Limb (tissue), 2 donors: ENCODE data around the gene ARHGEF33.

Experiments used
- DNase-seq, 2 donors: peaks; one replicate each; pipeline ENCODE4 v3.0.0-alpha.2; 2016; ENCODE audit errors: extremely low spot score in 2 of 2

ARHGEF33 gene

GRCh38 chr2:38889575-38889974 is at the start of gene ARHGEF33:
Gene ARHGEF33 (plus strand): TSS chr2:38889875. CDS start chr2:38919448, 29,573 bp downstream.
- DNase-seq = no peak

- no peak for DNase-seq
Measured at GRCh38 chr2:38850045-38850444, 39.6 kb upstream of the ARHGEF33 start.

GRCh38 chr2:38856165-38856564 is 33.5 kb upstream of the ARHGEF33 start:
- no peak for DNase-seq

- DNase-seq = no peak
Measured at GRCh38 chr2:38862476-38862875, 27.2 kb upstream of the ARHGEF33 start.

GRCh38 chr2:38863061-38863695 is 26.5 kb upstream of the ARHGEF33 start:
- DNase-seq = no peak

- no peak for DNase-seq
Measured at GRCh38 chr2:38866773-38867443, 22.8 kb upstream of the ARHGEF33 start.

GRCh38 chr2:38871432-38871831 is 18.2 kb upstream of the ARHGEF33 start:
- no peak for DNase-seq

GRCh38 chr2:38873763-38874162 is 15.9 kb upstream of the ARHGEF33 start:
- no peak for DNase-seq

- DNase-seq = no peak
Measured at GRCh38 chr2:38875227-38875575, 14.5 kb upstream of the ARHGEF33 start.

GRCh38 chr2:38875576-38876367 is 13.9 kb upstream of the ARHGEF33 start, which contains the start of the genes DHX57 and MORN2:
Gene DHX57 (minus strand): TSS chr2:38875934. CDS start chr2:38868405, 7,529 bp downstream.
Gene MORN2 (plus strand): TSS chr2:38875976.
- DNase-seq = peak; percentile 90 to 93

GRCh38 chr2:38876407-38876806 is 13.3 kb upstream of the ARHGEF33 start:
- DNase-seq = no peak

GRCh38 chr2:38886063-38886462 is 3.6 kb upstream of the ARHGEF33 start:
- no peak for DNase-seq

GRCh38 chr2:38887347-38887746 is 2.3 kb upstream of the ARHGEF33 start:
- no peak for DNase-seq

GRCh38 chr2:38887902-38888554 is 1.6 kb upstream of the ARHGEF33 start:
- no peak for DNase-seq

GRCh38 chr2:38889045-38889444 is 630 bp upstream of the ARHGEF33 start:
- no peak for DNase-seq

GRCh38 chr2:38892819-38893218 is 3.1 kb downstream of the ARHGEF33 start:
- no peak for DNase-seq

- DNase-seq = no peak
Measured at GRCh38 chr2:38898256-38898655, 8.6 kb downstream of the ARHGEF33 start.

- no peak for DNase-seq
Measured at GRCh38 chr2:38900726-38901125, 11.1 kb downstream of the ARHGEF33 start.

- no peak for DNase-seq
Measured at GRCh38 chr2:38905251-38905650, 15.6 kb downstream of the ARHGEF33 start.

GRCh38 chr2:38907242-38907641 is 17.6 kb downstream of the ARHGEF33 start:
- DNase-seq = no peak

- DNase-seq = no peak
Measured at GRCh38 chr2:38907743-38908562, 18.3 kb downstream of the ARHGEF33 start.
